GM19240 (cell line): ENCODE data around the gene CCIN.

Source experiments
- DNase-seq: peaks from one replicate; pipeline ENCODE4 v3.0.0; 2011; ENCODE audit warnings: low spot score; ENCODE audit not compliant: insufficient read length

CCIN gene

DNA sequence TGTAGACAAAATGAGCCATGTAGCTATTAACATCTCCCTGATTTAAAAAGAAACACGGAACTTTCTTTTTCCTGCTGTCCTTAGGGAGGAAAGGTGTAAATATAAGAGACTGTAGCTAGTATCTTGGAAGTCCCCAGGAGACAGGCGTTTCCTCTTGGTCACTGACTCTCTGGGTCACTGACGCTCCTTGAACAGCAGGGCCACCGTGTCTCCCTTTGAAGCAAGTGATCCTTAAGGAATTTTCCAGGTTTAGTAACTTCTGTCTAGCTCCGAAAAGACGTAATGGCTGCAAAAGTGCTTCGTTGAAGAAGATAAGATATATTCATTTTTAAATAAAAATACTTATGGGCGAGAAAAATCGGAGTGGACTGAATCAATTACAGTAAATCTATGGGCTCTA, 20.8 kb downstream of the CCIN start:
- DNase-seq: no peak

DNA sequence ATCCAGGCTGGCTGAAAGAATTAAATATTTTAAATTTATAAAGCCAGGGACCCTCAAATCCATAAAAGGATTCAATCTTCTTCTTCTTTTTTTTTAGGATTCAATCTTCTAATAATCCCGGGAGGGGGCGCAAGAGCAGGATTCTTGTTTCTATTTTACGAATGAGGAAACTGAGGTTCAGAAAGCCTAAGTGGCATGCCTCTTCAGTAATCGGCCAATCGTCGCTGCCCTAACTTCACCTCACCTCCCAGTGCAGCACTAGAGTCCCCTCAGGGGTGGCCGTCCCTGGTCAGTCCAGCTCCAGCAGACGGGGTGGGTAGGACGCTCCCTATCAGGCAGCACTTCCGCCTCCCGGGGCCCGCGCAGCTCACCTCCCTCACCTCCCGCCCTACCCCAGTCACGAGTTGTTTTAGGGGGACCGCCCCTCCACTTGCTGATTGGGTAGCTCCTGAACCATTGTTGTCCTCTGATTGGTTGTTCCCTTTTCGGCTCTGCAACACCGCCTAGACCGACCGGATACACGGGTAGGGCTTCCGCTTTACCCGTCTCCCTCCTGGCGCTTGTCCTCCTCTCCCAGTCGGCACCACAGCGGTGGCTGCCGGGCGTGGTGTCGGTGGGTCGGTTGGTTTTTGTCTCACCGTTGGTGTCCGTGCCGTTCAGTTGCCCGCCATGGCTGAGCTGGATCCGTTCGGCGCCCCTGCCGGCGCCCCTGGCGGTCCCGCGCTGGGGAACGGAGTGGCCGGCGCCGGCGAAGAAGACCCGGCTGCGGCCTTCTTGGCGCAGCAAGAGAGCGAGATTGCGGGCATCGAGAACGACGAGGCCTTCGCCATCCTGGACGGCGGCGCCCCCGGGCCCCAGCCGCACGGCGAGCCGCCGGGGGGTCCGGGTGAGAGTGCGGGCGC, 21.5 kb downstream of the CCIN start, which contains the start of gene CLTA:
TSS of gene CLTA (plus strand) at position 534 of the 902 bp plus-strand sequence. CDS start at position 670, 136 bp downstream.
- DNase-seq: peak; percentile 95

DNA sequence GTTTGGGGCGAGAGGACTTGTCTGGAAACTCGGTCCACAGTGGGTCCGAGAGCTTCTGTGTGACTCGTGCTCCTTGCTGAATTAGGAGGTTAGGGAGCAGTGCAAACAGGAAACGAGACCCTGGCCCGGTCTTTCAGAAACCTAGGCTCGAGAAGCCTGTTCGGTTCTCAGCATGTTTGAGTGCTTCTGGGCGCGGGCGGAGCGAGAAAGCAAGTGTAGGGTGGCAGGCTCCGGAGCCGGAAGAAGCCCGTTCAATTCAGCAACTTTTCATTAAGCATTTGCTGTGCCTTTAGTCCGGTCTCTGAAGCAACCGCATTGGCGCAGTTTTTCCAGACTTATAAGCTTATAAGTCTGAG, 22.1 kb downstream of the CCIN start:
- DNase-seq: no peak

DNA sequence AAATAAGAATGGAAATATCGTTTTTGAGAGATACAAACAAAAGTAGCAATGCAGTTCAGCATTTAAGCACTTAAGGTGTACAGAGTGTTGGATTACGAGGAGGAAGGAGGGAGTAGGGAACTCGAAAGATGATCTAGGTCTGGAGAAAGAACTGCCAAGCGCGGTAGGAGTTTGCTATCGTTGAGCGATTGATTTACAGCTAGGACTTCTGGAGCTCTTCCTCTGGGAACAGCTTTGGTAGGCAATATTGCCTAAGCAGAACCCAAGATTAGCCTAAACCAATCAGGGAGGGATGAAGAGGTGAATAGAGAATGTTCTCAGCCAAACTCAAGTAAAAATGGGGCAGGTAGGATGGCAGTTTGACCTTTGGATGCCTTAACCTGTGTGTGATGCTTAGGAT, 22.5 kb downstream of the CCIN start:
- DNase-seq: no peak

DNA sequence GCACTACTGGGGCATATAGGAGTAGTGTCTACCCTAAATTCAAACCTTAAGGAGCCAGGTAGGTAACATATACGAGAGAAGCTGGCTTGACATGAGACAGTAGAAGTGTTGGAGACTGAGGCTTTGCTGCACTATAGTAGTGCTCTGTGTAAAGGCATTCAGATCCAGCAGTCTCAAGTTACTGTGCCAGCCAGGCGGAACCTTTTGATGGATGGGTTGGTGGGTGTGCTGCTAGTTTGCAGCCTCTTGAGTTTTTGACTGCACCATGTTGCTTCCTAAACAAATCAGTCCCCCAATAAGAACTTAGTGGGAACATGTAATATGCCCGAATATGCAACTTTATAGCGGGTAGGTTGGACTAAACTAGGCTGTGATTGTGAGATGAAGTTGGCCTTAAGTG, 23.0 kb downstream of the CCIN start:
- no peak for DNase-seq

DNA sequence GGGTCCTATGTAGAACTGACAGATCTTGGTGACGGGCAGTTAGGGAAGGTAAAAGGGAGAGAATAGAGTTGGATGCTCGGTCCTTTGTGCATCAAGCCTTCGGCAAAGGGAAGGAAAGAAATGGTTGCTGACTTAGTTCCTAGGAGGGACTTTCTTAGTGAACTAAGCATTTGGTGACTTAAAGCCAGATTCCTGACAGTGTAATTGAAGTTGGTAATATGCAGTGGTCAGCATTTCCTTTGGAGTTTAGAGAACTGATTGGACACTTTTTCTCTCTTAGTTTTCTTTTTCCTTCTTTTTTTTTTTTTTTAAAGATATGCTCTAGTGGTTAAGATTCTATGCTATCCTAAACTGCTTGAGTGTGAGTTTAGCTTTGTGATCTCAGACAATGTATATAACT, 23.8 kb downstream of the CCIN start:
- DNase-seq: no peak

DNA sequence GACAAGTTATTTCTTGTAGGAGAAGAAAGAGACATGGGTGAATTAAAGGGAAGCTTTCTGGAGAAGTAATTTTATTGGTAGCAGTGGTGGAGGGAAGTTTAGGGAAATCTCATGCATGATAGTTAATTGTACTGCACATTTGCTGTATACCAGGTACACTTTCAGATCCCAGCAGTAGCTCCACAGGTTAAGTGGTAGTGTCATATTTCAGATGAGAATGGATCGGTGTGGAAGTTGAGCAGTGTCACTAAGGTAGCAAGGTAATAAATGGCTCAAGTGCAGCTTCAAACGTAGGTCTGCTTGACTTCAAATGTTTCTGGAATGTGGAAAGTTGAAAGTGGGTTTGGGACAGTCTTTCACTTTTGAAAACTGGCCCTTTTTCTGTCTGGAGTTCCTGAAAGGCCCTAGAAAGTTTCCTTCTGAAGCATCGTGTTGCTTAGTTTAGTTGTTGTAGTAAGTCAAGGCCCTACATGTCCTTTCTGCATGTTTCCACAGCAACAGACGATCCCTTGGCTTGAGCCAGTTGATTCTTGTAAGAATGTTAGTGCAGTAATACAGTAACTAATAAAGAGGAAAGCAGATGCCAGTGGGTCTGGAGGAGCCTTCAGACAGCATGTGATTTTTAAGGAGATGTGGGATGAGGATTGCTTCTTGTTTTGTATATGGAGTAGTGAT, 25.3 kb downstream of the CCIN start:
- DNase-seq: no peak

DNA sequence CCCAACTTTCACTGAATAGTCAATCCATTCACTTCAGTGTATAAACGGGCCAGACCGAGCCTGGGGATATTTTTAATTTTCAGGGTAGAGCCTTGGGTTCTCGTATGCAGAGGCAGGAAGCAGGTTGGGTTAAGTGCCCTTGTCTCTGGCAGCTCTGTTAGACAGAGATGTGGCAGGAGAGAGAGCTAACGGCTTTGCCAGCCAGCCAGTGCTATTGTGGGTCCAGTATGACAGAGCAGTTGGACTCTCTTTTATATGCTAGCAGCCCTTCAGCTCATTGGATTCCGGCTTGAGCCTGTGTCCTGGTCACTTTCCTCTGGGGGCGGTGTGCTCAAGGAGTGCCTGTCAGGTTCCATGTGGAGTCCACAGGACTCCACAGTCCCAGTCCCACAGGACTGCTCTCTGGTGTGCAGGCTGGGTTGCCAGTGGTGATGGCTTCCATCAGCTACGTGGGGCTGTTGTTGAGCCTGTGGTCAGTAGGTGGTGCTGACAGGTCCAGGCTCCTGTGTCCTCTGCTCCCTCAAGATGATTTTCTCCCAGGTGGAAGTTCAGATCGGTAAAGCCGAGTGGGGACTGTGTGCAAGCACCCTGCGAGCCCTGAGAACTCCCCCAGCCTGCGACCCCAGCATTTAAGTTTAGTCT, 35.8 kb downstream of the CCIN start:
- no peak for DNase-seq

DNA sequence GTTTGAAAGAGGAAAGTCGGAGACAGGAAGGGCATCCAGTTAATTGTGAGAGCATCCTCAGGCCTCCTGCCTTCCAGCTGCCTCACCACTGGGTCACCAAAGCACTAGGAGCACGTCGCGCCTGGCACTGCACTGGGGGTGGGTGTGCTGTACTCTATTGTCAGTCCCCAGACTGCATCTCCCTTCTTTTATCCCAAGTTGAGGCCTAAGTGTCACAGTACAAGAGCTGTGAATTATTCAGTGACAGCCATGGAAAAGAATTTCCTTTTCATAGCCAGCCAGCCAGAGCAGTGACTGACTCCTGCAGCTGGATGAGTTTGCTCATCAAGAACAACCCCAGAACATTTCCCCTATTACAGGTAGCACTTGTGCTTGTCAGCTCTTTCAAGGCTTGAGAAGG, 37.8 kb downstream of the CCIN start:
- no peak for DNase-seq

DNA sequence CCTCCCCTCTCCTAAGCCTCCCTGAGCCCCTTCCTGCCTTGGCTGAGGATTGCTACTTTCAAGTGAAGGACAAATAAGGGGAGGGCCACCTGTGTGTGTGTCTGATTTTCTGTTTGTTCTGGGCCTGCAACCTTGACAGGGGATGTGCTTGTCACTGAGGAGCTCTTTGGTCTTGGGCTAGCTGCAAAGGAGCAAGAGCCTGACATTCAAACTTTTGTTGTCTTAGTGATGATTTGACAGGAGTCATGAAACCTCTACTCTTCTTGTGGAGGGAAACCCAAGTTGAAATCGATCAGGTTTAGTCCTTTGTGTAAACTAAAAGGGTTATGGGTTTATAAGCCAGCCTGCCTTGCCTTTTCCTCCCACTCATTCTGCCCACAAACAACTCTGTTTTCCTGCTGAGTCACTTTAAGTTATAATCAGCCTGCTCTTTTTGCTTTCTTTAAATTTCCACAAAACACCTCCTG, 38.4 kb downstream of the CCIN start:
- DNase-seq: no peak

DNA sequence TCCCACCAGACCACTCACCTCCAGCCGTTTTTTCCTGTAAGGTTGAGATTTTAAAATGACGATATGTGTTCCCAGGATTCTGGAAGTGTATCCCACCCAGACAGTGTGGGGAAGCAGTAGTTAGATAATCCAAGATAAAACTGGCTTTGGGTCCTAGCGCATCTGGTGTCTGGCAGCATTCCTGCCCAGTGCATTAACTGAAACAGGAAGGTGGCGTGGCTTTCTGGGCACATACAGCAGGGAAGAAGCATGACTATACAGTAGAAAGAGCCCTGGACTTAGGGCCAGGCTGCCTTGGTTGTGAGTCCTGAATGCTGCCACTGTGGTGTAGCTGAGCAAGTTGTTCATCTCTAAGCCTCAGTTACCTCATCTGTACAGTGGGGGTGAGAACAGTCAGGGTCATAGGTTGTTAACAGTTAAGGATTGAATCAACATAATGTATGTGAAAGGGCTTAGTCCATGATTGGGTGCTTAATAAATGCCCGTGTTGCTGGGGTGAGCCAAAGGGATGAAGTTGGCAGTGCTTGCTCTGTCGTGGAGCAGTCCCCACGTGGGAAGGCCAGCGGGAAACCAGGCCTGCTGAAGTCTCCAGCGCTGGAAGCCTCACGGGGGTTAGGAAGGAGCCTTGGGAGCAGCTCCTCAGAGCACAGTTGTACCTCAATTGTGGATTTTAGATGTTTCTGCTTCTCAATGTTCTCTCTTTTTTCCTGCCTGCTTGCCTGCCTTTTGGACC, 39.5 kb downstream of the CCIN start:
- no peak for DNase-seq

DNA sequence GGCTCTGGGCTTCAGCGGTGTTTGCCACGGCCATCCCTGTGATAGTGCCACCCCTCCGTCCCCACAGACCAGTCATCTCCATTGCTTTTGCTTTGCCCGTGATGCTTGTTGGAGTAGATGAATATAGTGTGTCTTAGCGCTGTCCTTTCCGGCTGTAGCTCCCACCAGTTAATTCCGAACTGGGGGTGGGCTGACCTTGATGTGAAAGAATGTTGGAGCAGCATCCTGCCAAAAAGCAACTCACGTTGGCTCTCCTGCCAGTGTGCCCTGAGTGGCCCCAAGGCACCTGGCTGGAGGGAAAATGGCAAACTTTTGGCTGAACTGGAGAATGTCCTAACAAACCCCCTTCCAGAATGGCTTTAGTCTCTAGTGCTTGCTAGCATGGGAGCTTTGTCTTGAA, 41.5 kb downstream of the CCIN start:
- no peak for DNase-seq

DNA sequence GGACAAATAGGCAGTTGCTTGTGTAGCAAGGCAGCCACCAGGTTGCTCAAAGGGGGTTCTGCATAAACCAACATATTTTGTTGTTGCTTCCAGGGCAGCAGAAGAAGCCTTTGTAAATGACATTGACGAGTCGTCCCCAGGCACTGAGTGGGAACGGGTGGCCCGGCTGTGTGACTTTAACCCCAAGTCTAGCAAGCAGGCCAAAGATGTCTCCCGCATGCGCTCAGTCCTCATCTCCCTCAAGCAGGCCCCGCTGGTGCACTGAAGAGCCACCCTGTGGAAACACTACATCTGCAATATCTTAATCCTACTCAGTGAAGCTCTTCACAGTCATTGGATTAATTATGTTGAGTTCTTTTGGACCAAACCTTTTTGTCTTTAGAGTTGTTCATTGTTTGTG, 42.3 kb downstream of the CCIN start:
- no peak for DNase-seq

DNA sequence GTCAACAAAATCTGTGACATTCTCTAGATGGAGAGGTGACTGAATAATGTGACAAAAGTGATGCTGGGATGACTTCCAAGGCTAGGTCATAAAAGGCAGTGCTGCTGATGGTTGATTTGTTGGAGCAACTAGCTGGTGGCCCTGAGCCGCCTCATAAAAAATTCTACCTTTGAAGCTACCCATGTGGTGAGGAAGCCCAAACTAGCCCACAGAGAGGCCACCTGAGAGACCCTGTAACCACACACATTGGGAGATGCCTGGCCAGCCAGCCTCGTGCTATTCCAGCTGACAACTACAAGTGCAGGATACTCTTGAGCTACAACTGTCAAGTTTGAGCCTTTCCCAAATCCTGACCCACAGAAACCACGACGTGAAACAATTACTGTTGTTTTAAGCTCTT, 44.2 kb downstream of the CCIN start:
- no peak for DNase-seq

DNA sequence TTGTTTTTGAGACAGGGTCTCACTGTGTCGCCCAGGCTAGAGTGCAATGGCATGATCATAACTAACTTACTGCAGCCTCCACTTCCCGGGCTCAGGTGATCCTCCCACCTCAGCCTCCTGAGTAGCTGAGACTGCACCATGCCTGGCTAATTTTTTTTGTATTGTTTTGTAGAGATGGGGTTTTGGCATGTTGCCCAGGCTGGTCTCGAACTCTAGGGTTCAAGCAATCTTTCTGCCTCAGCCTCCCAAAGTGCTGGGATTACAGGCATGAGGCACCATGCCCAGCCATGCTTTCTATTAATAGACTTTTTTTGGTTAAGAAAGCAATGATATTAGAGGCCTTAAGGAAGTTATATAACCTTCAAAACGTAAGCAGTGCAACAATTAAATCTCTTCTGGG, 44.8 kb downstream of the CCIN start:
- no peak for DNase-seq

DNA sequence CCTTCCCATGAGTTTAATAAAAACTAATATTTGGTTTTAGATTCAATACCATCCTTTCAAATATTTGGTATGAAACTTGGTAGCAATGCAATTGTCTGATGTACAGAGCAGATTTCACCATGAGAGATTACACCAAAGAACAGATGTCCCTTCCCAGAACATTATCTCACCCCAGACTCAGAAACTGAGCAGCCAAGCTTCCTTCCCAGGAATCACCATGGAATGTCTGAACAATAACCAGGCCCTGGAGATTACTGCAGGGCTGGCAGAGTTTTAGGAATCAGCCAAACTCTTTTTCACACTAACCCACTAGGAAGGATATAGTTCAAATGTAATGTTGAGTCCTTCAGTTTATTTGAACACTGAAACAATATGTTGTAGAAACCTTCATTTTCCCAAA, 45.4 kb downstream of the CCIN start:
- no peak for DNase-seq

DNA sequence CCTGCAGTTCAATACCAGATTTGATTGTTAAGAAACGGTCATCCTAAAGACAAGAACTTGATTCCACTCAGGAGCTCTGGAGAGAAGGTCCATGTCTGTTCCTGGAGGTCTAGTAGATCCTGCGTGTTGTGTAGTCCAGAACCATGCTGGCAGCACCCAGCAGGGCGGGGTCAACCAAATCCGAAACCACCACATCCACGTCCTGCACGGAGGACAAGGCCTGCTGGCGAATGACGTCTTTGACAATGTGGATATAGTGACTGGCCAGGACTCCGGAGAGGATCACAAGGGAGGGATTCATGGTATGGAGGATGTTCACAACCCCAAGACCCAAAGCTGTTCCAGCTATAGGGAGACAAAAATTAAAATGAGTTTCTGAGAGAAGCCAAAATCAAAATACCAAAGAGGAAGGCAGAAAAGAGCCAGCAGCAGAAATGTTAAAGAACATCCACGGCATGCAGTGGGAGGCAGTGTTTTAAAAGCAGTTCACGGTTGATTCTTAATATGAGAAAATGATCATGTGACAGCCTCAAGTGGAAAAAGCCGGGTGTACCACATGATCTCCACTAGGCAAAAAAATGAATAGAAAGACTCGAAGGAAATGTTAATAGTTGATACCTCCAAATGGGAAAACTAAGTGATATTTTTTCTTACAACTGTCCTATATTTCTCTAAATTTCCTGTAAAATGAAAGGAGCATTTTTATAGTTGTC, 48.2 kb downstream of the CCIN start:
- DNase-seq: no peak

DNA sequence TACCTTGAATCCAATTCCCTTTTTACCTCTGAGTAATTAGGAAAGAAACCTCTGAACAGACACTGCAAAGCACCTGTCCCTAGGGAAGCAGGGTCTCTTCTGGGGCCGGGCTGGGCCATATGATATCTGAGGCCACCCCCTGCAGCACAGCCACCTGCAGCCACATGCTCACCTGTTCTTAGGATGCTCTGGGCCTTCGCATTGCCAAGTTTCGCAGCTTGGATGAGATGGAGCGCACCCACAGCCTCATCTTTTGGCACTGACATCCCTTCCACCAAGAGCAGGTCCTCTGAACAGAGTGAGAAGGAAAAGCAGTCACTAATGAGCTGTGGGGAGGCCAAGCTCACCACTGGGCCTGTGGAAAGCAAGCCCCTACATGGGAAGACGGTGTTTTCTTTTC, 48.8 kb downstream of the CCIN start:
- DNase-seq: no peak

DNA sequence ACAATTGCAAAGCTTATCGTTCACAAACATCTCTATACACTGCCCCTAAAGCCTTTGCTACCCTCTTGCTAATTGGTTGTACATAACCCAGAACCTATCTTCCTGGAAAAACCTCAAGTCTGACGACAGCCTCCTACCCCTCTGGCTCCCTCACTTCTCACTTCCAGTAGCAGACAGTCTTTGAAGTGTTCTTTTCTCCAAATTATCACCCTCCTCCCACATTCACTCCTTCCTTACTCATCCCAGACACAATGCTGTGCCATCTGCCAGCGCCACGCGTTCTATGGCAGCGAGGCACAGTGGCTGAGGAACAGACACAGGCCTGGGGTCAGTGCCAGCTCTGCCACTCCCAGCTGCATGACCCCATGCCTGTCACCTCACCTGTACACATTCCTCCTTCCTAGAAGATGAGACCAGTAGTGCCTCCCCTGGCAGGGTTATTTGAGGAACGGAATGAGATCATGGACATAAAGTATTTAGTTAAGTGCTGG, 49.3 kb downstream of the CCIN start:
- no peak for DNase-seq
